GM23338 (cell line): ENCODE data around the gene SRD5A2.

Experiments
- EZH2 ChIP-seq: fragments of 200-600 bp; sonication (generic); IDR thresholded peaks from one replicate; pipeline ENCODE4 v1.8.0; 2017; ENCODE audit warnings: antibody characterized with exemption, mild to moderate bottlenecking, low read depth; ENCODE audit not compliant: unreplicated experiment
- EZH2phosphoT487 ChIP-seq: fragments of 200-600 bp; sonication (generic); IDR thresholded peaks from one replicate; pipeline ENCODE4 v1.8.1; 2018; ENCODE audit warnings: antibody characterized with exemption; ENCODE audit not compliant: unreplicated experiment
- JUNB ChIP-seq: IDR thresholded peaks from one replicate; pipeline ENCODE4 v1.6.1; 2016; ENCODE audit warnings: antibody characterized with exemption; ENCODE audit not compliant: unreplicated experiment
- POLR2AphosphoS5 ChIP-seq: IDR thresholded peaks from 2 replicates; pipeline ENCODE4 v1.6.1; 2016; ENCODE audit warnings: antibody characterized with exemption, low read depth
- ZNF331 ChIP-seq: fragments of 250-450 bp; sonication (Bioruptor Pico); IDR thresholded peaks from 2 replicates; pipeline ENCODE4 v1.5.0; 2020; ENCODE audit warnings: low read depth, mild to moderate bottlenecking, moderate library complexity
- TF ChIP-seq, protein P1 (sequence below), 2 experiments: fragments of 200-600 bp in 1 of 2; sonication (generic) in 1 of 2; conservative IDR thresholded peaks; 2 replicates each; pipeline versions ENCODE4 v1.5.1 to v1.6.1; 2016 to 2017; ENCODE audit warnings: antibody characterized with exemption in 2 of 2, low read depth in 2 of 2, mild to moderate bottlenecking in 2 of 2, moderate library complexity in 1 of 2
- TF ChIP-seq, protein P2 (sequence below): IDR thresholded peaks from 2 replicates; pipeline ENCODE4 v1.6.1; 2016; ENCODE audit warnings: antibody characterized with exemption
- TF ChIP-seq, protein P3 (sequence below): IDR thresholded peaks from one replicate; pipeline ENCODE4 v1.6.1; 2018; ENCODE audit warnings: antibody characterized with exemption; ENCODE audit not compliant: unreplicated experiment

DNA sequence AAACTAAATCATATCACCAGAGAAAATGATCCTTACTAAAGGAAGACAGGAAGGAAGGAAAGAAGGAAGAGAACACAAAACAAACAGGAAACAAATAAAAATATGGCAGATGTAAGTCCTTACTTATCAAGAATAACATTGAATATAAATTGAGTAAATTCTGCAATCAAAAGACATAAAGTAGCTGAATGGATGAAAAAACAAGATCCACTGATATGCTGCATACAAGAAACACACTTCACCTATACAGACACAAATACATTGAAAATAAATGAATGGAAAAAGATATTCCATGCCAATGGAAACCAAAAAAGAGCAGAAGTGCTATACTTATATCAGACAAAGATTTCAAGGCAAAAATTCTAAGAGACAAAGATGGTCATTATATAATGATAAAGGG is 18.0 kb upstream of the SRD5A2 start:
- TF ChIP-seq, protein P1, sequence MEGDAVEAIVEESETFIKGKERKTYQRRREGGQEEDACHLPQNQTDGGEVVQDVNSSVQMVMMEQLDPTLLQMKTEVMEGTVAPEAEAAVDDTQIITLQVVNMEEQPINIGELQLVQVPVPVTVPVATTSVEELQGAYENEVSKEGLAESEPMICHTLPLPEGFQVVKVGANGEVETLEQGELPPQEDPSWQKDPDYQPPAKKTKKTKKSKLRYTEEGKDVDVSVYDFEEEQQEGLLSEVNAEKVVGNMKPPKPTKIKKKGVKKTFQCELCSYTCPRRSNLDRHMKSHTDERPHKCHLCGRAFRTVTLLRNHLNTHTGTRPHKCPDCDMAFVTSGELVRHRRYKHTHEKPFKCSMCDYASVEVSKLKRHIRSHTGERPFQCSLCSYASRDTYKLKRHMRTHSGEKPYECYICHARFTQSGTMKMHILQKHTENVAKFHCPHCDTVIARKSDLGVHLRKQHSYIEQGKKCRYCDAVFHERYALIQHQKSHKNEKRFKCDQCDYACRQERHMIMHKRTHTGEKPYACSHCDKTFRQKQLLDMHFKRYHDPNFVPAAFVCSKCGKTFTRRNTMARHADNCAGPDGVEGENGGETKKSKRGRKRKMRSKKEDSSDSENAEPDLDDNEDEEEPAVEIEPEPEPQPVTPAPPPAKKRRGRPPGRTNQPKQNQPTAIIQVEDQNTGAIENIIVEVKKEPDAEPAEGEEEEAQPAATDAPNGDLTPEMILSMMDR (conservative IDR thresholded peaks at IDR 0.05; ENCODE audit: low read depth in 2 of 2) = no peak
- TF ChIP-seq POLR2AphosphoS5 = no peak
- TF ChIP-seq EZH2 = no peak
- no peak for TF ChIP-seq EZH2phosphoT487
- TF ChIP-seq, protein P2, sequence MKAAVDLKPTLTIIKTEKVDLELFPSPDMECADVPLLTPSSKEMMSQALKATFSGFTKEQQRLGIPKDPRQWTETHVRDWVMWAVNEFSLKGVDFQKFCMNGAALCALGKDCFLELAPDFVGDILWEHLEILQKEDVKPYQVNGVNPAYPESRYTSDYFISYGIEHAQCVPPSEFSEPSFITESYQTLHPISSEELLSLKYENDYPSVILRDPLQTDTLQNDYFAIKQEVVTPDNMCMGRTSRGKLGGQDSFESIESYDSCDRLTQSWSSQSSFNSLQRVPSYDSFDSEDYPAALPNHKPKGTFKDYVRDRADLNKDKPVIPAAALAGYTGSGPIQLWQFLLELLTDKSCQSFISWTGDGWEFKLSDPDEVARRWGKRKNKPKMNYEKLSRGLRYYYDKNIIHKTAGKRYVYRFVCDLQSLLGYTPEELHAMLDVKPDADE = no peak
- TF ChIP-seq, protein P3, sequence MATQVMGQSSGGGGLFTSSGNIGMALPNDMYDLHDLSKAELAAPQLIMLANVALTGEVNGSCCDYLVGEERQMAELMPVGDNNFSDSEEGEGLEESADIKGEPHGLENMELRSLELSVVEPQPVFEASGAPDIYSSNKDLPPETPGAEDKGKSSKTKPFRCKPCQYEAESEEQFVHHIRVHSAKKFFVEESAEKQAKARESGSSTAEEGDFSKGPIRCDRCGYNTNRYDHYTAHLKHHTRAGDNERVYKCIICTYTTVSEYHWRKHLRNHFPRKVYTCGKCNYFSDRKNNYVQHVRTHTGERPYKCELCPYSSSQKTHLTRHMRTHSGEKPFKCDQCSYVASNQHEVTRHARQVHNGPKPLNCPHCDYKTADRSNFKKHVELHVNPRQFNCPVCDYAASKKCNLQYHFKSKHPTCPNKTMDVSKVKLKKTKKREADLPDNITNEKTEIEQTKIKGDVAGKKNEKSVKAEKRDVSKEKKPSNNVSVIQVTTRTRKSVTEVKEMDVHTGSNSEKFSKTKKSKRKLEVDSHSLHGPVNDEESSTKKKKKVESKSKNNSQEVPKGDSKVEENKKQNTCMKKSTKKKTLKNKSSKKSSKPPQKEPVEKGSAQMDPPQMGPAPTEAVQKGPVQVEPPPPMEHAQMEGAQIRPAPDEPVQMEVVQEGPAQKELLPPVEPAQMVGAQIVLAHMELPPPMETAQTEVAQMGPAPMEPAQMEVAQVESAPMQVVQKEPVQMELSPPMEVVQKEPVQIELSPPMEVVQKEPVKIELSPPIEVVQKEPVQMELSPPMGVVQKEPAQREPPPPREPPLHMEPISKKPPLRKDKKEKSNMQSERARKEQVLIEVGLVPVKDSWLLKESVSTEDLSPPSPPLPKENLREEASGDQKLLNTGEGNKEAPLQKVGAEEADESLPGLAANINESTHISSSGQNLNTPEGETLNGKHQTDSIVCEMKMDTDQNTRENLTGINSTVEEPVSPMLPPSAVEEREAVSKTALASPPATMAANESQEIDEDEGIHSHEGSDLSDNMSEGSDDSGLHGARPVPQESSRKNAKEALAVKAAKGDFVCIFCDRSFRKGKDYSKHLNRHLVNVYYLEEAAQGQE = no peak
- TF ChIP-seq ZNF331 (CRISPR knock-in tag) = no peak
- no peak for TF ChIP-seq JUNB
